NB4 (cell line): ENCODE measurements around the gene SPSB1.
A peak's percentile ranks its signal among the peaks of the same experiment; 100 is the strongest.

Source experiments
- CTCF ChIP-seq: IDR thresholded peaks from one replicate; pipeline ENCODE4 v1.5.1; 2012; ENCODE audit warnings: low read depth, low read length
- MAX ChIP-seq: IDR thresholded peaks from 2 replicates; pipeline ENCODE4 v1.6.1; 2011; ENCODE audit warnings: low read depth, low read length
- POLR2A ChIP-seq: IDR thresholded peaks from 2 replicates; pipeline ENCODE4 v1.6.1; 2011; ENCODE audit warnings: mild to moderate bottlenecking; ENCODE audit not compliant: insufficient read length; ENCODE audit errors: extremely low read depth

- TF ChIP-seq CTCF, result no peak
- TF ChIP-seq POLR2A, result no peak
- TF ChIP-seq MAX, result peak; percentile 97
These were observed 48.0 kb upstream of the SPSB1 start for GRCh38 chr1:9244501-9245229.
